ENCODE measurements around the gene SCNN1B. TPM values are rescaled to one million over a fixed set of nuclear protein-coding genes. Genes with fewer than 3 reads are reported as not detected.

SCNN1B gene
- total and polyA plus RNA-seq, 10 donors, result 0.80 to 6.3 (median 2.9) TPM

DNA sequence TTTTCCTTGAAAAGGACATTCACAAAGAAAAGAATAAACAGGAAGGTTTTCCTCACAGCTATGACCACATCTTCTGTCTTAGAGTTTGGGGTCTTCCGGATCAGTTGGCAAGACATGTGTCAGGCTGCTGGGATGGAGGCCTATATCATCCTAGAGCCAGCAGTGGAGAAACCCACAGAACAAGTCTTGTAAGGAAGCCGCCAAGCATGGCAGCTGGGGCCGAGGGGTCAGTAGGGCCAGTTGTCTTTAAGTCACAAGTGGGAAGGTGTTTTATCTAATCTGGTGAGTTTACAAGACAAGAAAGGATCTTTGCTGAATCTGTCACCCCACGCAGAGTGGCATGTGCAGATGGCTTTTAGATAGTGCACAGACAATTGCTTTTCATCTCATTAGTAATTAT is 25.7 kb downstream of the SCNN1B start:
- Histone ChIP-seq H3K4me3 (no peak overlapping the region), H3K36me3 (no peaks in the 10 kb centered on the region), H3K27me3 (replicated peaks in 1 of 7) (no peaks in the 10 kb centered on the region), H3K27ac (no peak overlapping the region), H3K4me1 (no peaks in the 10 kb centered on the region), H3K9me3 (no peaks in the 10 kb centered on the region)
- TF ChIP-seq POLR2A (IDR thresholded peaks at IDR 0.05), result no peak
- no peak for TF ChIP-seq POLR2AphosphoS5 (IDR thresholded peaks at IDR 0.05)
- TF ChIP-seq, protein P1, sequence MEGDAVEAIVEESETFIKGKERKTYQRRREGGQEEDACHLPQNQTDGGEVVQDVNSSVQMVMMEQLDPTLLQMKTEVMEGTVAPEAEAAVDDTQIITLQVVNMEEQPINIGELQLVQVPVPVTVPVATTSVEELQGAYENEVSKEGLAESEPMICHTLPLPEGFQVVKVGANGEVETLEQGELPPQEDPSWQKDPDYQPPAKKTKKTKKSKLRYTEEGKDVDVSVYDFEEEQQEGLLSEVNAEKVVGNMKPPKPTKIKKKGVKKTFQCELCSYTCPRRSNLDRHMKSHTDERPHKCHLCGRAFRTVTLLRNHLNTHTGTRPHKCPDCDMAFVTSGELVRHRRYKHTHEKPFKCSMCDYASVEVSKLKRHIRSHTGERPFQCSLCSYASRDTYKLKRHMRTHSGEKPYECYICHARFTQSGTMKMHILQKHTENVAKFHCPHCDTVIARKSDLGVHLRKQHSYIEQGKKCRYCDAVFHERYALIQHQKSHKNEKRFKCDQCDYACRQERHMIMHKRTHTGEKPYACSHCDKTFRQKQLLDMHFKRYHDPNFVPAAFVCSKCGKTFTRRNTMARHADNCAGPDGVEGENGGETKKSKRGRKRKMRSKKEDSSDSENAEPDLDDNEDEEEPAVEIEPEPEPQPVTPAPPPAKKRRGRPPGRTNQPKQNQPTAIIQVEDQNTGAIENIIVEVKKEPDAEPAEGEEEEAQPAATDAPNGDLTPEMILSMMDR (IDR thresholded peaks at IDR 0.05 in 8 of 11, conservative IDR thresholded peaks at IDR 0.05 in 3 of 11), result no peak
- intact Hi-C loops (cut with DNase I; ENCODE audit: low total_unique reads), result no loop called here
- no peak for DNase-seq
- 84 to 89% (median 86%) methylated on average over 4 of the region's 4 CpGs for WGBS, 5 donors

DNA sequence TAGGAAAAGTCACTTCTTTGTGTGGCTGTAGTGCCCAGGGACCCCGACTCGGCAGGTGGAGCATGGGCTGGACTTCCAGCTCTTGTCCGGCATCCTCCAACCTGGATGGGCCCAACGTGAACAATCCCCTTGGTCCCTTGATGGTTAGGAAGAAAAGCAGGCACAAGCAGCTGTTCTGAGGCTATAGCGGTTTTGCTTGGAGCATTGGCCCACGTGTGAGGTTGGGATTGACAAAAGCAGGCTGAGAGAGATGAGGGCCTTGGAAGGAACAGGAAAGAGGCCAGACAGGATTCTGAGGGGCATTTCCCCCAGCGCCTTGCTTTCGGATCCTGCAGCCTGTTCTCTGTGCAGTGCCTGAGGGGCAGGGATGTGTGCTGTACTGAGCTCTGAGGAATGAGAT is 28.1 kb downstream of the SCNN1B start:
- H3K4me3 ChIP-seq, result no peak overlapping the region
- intact Hi-C loops (cut with DNase I; ENCODE audit: low total_unique reads), result no loop called here
- WGBS, 5 donors, result 70 to 82% (median 72%) methylated on average over 8 of the region's 8 CpGs
- H3K36me3 ChIP-seq, result no peaks in the 10 kb centered on the region
- no peak overlapping the region for H3K27ac ChIP-seq
- no peaks in the 10 kb centered on the region for H3K27me3 ChIP-seq (replicated peaks in 1 of 7)
- DNase-seq, result no peak
- no peaks in the 10 kb centered on the region for H3K9me3 ChIP-seq
- TF ChIP-seq POLR2AphosphoS5 (IDR thresholded peaks at IDR 0.05) (no peak), POLR2A (IDR thresholded peaks at IDR 0.05) (no peak)
- TF ChIP-seq, protein P1 (IDR thresholded peaks at IDR 0.05 in 8 of 11, conservative IDR thresholded peaks at IDR 0.05 in 3 of 11), result no peak
- H3K4me1 ChIP-seq, result peaks cover 0 to 11% (median 2%) of the 10 kb centered on the region in 6 donors

DNA sequence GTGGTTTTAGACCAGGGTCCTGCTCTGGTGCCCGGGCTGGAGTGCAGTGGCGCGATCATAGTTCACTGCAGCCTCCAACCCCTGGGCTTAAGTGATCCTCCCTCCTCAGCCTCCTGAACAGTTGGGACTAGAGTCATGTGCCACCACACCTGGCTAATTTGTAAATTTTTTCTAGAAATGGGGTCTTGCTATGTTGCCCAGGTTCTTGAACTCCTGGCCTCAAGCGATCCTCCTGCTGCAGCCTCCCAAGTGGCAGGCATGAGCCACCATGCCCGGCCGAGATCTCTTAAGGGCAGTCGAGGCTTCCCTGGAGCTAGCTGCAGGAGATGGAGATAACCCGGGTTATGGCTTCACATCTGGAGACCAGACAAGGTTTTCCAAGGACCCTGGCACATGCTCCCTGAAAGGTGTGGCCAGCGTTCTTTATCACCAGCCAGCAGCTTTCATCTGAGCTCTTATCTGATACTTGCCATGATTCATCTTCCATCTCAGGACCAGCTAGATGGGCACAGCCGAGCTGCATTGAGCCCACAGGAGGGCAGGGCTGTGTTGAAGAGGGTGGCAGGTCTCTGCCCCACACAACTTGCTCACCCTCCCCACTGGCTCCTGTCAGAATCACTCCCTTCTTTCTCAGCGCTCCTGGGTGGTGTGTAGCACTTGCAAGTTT is 28.6 kb downstream of the SCNN1B start:
- H3K4me3 ChIP-seq, result no peak overlapping the region
- H3K9me3 ChIP-seq, result no peaks in the 10 kb centered on the region
- no peak for TF ChIP-seq POLR2AphosphoS5 (IDR thresholded peaks at IDR 0.05)
- no peak for TF ChIP-seq POLR2A (IDR thresholded peaks at IDR 0.05)
- TF ChIP-seq, protein P1 (IDR thresholded peaks at IDR 0.05 in 8 of 11, conservative IDR thresholded peaks at IDR 0.05 in 3 of 11), result no peak
- peaks cover 0 to 13% (median 3%) of the 10 kb centered on the region in 6 donors for H3K4me1 ChIP-seq
- WGBS, 5 donors, result 69 to 84% (median 78%) methylated on average over 8 to 11 of the region's 11 CpGs
- no peaks in the 10 kb centered on the region for H3K36me3 ChIP-seq
- no peak overlapping the region for H3K27ac ChIP-seq
- no peak for DNase-seq
- intact Hi-C loops (cut with DNase I; ENCODE audit: low total_unique reads), result no loop called here
- no peaks in the 10 kb centered on the region for H3K27me3 ChIP-seq (replicated peaks in 1 of 7)

DNA sequence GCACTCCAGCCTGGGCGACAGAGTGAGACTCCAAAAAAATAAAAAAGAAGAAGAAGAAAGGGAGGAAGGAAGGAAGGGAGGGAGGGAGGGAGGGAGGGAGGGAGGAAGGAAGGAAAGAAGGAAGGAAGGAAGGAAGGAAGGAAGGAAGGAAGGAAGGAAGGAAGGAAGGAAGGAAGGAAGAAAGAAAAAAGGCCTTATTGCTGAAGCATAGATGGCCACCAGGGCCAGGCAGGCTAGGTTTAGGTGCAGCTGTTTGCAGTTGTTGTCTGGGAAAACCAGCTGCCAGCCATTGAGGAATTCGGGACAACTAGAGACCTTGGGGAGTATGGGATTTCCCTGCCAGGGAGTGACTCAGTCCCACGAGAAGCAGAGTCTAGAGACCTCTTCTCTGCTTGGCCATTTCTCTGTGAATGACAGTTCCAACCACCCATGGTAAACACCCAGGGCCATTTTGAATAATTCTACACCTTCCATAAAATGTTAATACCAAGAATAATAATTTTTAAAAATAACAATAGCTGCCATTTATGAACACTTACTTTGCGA is 31.0 kb downstream of the SCNN1B start:
- WGBS, 5 donors, result 66 to 81% (median 75%) methylated on average over 4 of the region's 4 CpGs
- TF ChIP-seq, protein P1 (IDR thresholded peaks at IDR 0.05 in 8 of 11, conservative IDR thresholded peaks at IDR 0.05 in 3 of 11), result no peak
- peaks cover 0 to 20% (median 3%) of the 10 kb centered on the region in 6 donors for H3K4me1 ChIP-seq
- no peak overlapping the region for H3K4me3 ChIP-seq
- intact Hi-C loops (cut with DNase I; ENCODE audit: low total_unique reads), result no loop called here
- H3K36me3 ChIP-seq, result no peaks in the 10 kb centered on the region
- H3K9me3 ChIP-seq, result peaks cover 0 to 1% (median 0%) of the 10 kb centered on the region in 8 donors
- DNase-seq, result no peak
- H3K27ac ChIP-seq, result no peak overlapping the region
- H3K27me3 ChIP-seq (replicated peaks in 1 of 7), result peaks cover 0 to 11% (median 0%) of the 10 kb centered on the region in 7 donors

All from spleen (tissue), 11 donors.